GM21447 (cell line): ENCODE data around the gene SLCO3A1.

Experiments used
- ATAC-seq: cut with Tn5 transposase; IDR thresholded peaks from one replicate; pipeline ENCODE4 v1.9.1; 2021; ENCODE audit not compliant: unreplicated experiment

Gene SLCO3A1

GRCh38 chr15:91909111-91909510 is 55.6 kb downstream of the SLCO3A1 start:
- no peak for ATAC-seq

- no peak for ATAC-seq
Measured at GRCh38 chr15:91909574-91909973, 56.1 kb downstream of the SLCO3A1 start.

- no peak for ATAC-seq
Measured at GRCh38 chr15:91911844-91912243, 58.3 kb downstream of the SLCO3A1 start.

GRCh38 chr15:91912336-91912735 is 58.8 kb downstream of the SLCO3A1 start:
- ATAC-seq = no peak

DNA sequence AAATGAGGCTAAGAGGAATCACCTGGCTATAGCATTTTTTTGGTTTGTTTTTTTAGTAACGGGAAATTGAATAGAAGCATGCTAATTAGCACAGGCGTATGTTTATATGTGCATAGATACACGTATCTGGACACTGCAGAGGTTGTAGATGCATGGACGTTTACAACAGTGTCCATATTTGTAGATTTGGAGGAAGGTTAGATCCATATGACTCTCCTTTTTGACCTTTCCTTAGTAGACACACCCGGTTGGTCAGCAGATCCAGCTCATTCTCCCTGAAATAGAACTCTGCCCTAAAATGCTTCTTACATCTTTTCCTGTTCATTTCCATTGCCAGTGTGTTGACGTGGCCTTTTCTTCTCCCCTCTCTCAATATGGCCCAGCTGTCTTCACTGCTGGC is 60.1 kb downstream of the SLCO3A1 start:
- ATAC-seq = no peak

GRCh38 chr15:91915576-91915975 is 62.1 kb downstream of the SLCO3A1 start:
- no peak for ATAC-seq

- ATAC-seq = no peak
Measured at GRCh38 chr15:91916051-91916450, 62.5 kb downstream of the SLCO3A1 start.

DNA sequence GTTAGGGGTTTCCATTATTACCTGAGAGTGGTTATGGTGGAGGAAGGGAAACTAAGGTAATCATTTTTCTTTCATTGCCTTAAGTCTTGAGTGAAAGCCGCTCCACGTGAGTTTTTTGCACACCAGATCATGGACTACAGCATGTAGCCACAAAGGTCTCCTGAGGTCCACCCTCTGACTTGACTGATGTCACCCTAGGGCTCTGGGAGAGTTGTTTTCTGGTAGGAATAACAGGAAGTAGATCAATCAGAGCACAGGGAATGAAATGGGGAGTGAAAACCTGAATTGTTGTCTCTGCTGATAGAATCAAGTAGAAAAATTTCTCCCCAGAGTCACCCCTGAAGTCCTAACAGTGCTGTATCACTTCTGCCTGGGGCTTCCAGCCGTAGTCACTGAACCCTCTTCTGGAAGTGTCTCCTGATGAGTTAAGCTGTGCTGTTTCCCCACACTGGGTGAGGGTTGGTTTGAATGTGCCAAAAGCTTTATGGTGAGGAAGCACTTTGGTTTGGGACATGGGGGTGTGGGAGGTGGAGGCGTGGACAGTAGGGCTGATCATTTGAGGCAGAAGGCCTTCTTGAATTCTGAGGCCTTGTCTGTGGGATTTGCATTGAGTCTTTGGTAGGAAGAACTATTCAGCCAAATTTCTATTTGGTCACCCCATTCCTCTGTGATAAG is 64.3 kb downstream of the SLCO3A1 start:
- no peak for ATAC-seq

GRCh38 chr15:91919014-91919534 is 65.6 kb downstream of the SLCO3A1 start:
- no peak for ATAC-seq

GRCh38 chr15:91921188-91921842 is 67.8 kb downstream of the SLCO3A1 start:
- ATAC-seq = no peak

DNA sequence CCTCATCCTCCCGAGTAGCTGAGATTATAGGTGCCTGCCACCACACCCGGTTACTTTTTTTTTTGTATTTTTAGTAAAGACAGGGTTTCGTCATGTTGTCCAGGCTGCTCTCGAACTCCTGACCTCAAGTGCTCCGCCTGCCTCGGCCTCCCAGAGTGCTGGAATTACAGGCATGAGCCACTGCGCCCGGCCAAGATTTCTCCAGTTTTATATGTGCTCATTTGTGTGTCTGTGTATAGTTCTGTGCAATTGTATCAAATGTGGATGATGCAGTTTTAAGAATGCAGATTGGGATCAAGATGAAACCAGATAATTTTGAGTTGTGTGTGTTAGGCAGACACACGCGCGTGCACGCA is 68.3 kb downstream of the SLCO3A1 start:
- no peak for ATAC-seq

DNA sequence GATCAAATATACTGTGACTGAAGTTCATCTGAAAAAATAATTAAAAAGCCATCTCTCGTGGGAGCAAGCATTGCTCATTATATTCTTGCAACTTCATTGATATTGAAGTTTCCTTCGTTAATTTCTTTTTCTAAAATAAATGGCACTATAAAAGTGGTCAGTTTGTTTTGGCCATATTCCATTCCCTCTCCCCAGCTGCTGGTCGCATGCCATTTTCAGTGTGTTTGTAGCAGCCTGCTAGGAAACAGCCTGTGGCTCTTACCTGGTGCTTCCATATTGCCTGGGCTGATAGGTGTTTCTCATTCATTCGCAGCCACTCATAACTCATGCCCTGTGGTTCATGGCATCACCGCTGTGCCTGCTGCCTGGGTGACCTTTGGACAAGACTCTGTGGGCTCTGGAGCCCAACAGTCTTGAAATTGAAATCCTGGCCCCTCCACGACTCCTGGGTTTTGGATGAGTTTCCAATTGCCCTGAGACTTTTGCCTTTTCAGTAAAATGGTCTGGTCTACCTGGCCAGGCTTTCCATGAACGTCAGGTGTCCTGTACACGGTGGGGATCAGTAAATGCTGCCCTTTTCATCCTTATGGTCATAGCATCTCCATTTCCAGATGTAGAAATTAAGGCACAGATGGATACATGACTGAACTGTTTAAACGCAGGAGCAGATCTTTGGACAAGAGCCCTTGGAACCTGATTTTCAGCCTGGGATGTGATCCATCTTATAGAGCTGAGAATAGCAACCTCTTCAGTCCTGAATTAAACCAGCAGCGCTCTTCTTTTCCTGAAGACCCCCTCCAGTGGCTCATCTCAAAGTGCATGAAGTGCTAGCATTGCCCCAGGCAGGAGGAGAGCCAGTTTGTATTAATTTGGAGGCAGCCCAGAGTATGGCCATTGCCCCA is 69.4 kb downstream of the SLCO3A1 start:
- no peak for ATAC-seq

DNA sequence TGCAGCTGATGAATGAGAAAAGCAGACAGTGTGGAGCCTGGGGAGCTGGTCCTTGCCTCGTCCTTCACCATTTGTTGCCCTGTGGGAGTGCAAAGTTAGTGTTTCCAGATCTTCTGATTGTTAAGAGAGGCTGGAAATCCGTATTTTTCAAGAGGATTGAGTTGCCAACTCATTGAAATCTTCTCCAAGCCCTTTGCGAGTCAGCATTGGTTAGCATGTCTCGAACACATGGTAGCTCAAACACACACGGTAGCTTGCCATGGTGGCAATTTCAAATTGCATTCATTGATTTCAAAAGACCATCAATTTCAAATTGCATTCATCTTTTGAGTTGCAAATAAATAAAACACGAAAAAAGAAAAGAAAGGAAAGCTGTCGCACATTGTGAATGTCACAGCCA is 70.7 kb downstream of the SLCO3A1 start:
- no peak for ATAC-seq

GRCh38 chr15:91924837-91925495 is 71.5 kb downstream of the SLCO3A1 start:
- no peak for ATAC-seq

GRCh38 chr15:91925794-91926193 is 72.3 kb downstream of the SLCO3A1 start:
- no peak for ATAC-seq

DNA sequence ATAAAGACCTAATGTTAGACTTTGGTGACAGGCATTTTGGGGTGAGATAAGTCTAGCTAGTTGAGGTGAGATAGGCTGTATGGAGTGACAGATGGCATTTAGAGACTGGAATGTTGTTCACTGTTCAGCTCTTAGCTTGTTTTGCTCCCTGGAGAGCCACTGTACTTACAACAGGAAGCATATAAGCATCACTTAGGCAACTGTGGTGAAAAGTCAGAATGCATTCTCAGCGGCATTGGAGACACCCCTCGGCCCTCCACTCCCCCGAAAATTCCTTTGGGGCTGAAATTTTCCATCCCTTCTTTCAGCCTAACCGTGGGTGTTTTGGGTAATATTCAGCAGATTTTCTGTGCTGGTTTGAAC is 73.4 kb downstream of the SLCO3A1 start:
- no peak for ATAC-seq

DNA sequence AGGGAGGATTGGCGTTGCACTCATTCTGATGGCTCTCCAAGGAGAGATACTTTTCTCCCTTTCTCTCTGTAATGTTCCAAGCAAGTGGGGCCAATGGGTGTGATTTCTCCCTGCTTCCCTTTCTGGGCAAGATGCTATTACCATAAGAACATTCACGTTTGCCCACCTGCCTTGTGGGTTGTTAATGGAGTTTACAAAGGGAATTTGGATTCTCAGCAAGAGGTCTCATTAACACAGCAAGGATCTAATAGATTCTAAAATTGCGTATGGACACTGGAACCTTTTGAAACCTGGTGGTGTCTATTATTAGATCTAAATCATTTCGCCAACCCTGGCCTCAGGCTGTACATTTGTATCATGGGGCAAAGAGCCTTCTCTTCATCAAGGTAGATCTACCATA is 74.1 kb downstream of the SLCO3A1 start:
- ATAC-seq = no peak

- no peak for ATAC-seq
Measured at GRCh38 chr15:91928675-91929074, 75.2 kb downstream of the SLCO3A1 start.

GRCh38 chr15:91929509-91929908 is 76.0 kb downstream of the SLCO3A1 start:
- ATAC-seq = no peak

DNA sequence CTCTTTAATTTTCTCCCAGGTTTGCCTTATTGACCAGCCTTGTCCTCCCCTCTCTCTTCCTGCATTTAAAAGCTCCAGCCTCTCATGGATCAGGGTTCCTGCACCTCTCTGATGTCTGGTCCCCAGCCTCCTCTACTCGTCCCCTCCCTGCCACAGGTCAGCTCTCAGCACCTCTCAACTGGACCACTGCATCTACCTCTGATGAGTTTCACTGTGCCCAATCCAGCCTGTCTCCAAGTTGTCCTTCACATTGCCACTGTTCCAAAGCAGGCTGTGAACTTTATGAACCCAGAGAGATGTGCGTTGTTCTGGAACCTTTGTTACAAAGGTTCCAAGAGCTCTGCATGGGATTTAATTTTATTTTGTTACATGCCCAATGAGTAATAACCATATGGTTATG is 76.6 kb downstream of the SLCO3A1 start:
- no peak for ATAC-seq

- ATAC-seq = no peak
Measured at GRCh38 chr15:91936182-91936775, 82.8 kb downstream of the SLCO3A1 start.
